SK-N-SH (cell line): ENCODE measurements around the gene ZW10. TPM values are rescaled to one million over a fixed set of nuclear protein-coding genes. Genes with fewer than 3 reads are reported as not detected.

ENCODE experiments used
- CTCF ChIA-PET: fragments of 300-600, 350-600 bp; formaldehyde crosslinking; extraction: SDS; loops from one replicate; lab custom pipeline; 2021; lab: Yijun Ruan, JAX
- POLR2A ChIA-PET: fragments of 350-600 bp; sonication (Branson Sonifier 250); formaldehyde crosslinking; extraction: SDS; loops from one replicate; lab custom pipeline; 2020; ENCODE audit warnings: antibody characterized with exemption, inconsistent platforms; lab: Yijun Ruan, JAX
- DNase-seq: peaks from one replicate; pipeline ENCODE4 v3.0.0; 2012
- H2AFZ ChIP-seq: fragments of 200-600 bp; sonication (generic); 2 replicates; pipeline ENCODE4 v1.8.1; 2016; ENCODE audit warnings: antibody characterized with exemption, mild to moderate bottlenecking, low read depth
- H3F3A ChIP-seq: fragments of 200-600 bp; sonication (generic); replicated peaks from 2 replicates; pipeline ENCODE3; 2016; ENCODE audit warnings: antibody characterized with exemption, mild to moderate bottlenecking; ENCODE audit not compliant: insufficient read depth
- H3K27ac ChIP-seq, 2 experiments: fragments of 200-500 bp in 1 of 2; fragments of 200-600 bp in 1 of 2; sonication (Bioruptor generic) in 1 of 2; sonication (generic), shearing (Covaris generic) in 1 of 2; 2 replicates each; pipeline versions ENCODE4 v1.5.1 to v1.6.1; 2014 to 2016; ENCODE audit warnings: low read depth in 2 of 2, inconsistent platforms in 1 of 2, low read length in 1 of 2, mild to moderate bottlenecking in 1 of 2, mixed read lengths in 1 of 2
- H3K27me3 ChIP-seq: fragments of 200-600 bp; sonication (generic), shearing (Covaris generic); 2 replicates; pipeline ENCODE4 v1.6.1; 2016; ENCODE audit warnings: mixed run types; ENCODE audit not compliant: insufficient read depth
- H3K36me3 ChIP-seq, 2 experiments: fragments of 200-500 bp in 1 of 2; fragments of 200-600 bp in 1 of 2; sonication (Bioruptor generic) in 1 of 2; sonication (generic) in 1 of 2; replicated peaks in 1 of 2; 2 replicates each; pipeline versions ENCODE3 to v1.5.1; 2014 to 2016; ENCODE audit warnings: low read length in 1 of 2, mild to moderate bottlenecking in 1 of 2; ENCODE audit not compliant: insufficient read depth in 2 of 2, control insufficient read depth in 1 of 2
- H3K4me1 ChIP-seq, 2 experiments: fragments of 200-500 bp in 1 of 2; fragments of 200-600 bp in 1 of 2; sonication (Bioruptor generic) in 1 of 2; sonication (generic), shearing (Covaris generic) in 1 of 2; 2 replicates each; pipeline versions ENCODE4 v1.5.1 to v1.6.1; 2014 to 2016; ENCODE audit warnings: low read depth in 1 of 2, low read length in 1 of 2, mixed run types in 1 of 2; ENCODE audit not compliant: insufficient read depth in 2 of 2, control insufficient read depth in 1 of 2
- H3K4me2 ChIP-seq: fragments of 200-600 bp; sonication (generic), shearing (Covaris generic); 2 replicates; pipeline ENCODE4 v1.6.1; 2017; ENCODE audit warnings: mixed run types
- H3K4me3 ChIP-seq, 2 experiments: fragments of 200-500 bp in 1 of 2; fragments of 200-600 bp in 1 of 2; sonication (Bioruptor generic) in 1 of 2; sonication (generic), shearing (Covaris generic) in 1 of 2; 2 replicates each; pipeline versions ENCODE4 v1.5.1 to v1.8.1; 2014 to 2016; ENCODE audit warnings: low read depth in 2 of 2, inconsistent platforms in 1 of 2, low read length in 1 of 2, mild to moderate bottlenecking in 1 of 2, mixed read lengths in 1 of 2, moderate library complexity in 1 of 2
- H3K79me2 ChIP-seq: fragments of 200-600 bp; sonication (generic); 2 replicates; pipeline ENCODE4 v1.8.1; 2017; ENCODE audit warnings: mild to moderate bottlenecking; ENCODE audit not compliant: insufficient read depth
- H3K9ac ChIP-seq: fragments of 200-600 bp; sonication (generic); 2 replicates; pipeline ENCODE4 v1.6.1; 2017; ENCODE audit warnings: mixed run types
- H3K9me2 ChIP-seq: fragments of 200-600 bp; sonication (generic); 2 replicates; pipeline ENCODE4 v1.6.1; 2017; ENCODE audit warnings: mixed run types
- H3K9me3 ChIP-seq: fragments of 200-600 bp; sonication (generic); 2 replicates; pipeline ENCODE4 v1.6.1; 2017; ENCODE audit warnings: mixed run types, mild to moderate bottlenecking, moderate library complexity
- H4K20me1 ChIP-seq: fragments of 200-600 bp; sonication (generic); 2 replicates; pipeline ENCODE4 v1.6.1; 2017; ENCODE audit warnings: mild to moderate bottlenecking, mixed run types; ENCODE audit not compliant: insufficient read depth
- CTCF ChIP-seq: fragments of 200-600 bp; sonication (generic); IDR thresholded peaks from 2 replicates; pipeline ENCODE4 v1.6.1; 2017; ENCODE audit warnings: antibody characterized with exemption, mild to moderate bottlenecking, moderate library complexity
- EP300 ChIP-seq, 2 experiments: IDR thresholded peaks; 2 replicates each; pipeline versions ENCODE4 v1.4.0 to v1.6.1; 2012; ENCODE audit warnings: borderline replicate concordance in 1 of 2, low read depth in 1 of 2, low read length in 1 of 2
- EZH2phosphoT487 ChIP-seq: fragments of 200-600 bp; sonication (generic); IDR thresholded peaks from 2 replicates; pipeline ENCODE4 v1.6.1; 2017; ENCODE audit warnings: low read depth, mixed run types, mild to moderate bottlenecking, antibody characterized with exemption, moderate library complexity, borderline replicate concordance
- FOXJ3 ChIP-seq: sonication (generic); formaldehyde crosslinking; IDR thresholded peaks from 2 replicates; pipeline ENCODE4 v1.5.1; 2020; ENCODE audit warnings: mild to moderate bottlenecking, missing genetic modification reagents
- FOXM1 ChIP-seq: IDR thresholded peaks from 2 replicates; pipeline ENCODE4 v1.4.0; 2012; ENCODE audit warnings: low read depth, mild to moderate bottlenecking
- GABPA ChIP-seq: IDR thresholded peaks from 2 replicates; pipeline ENCODE4 v1.4.0; 2012; ENCODE audit warnings: low read depth, mild to moderate bottlenecking
- MAX ChIP-seq: IDR thresholded peaks from 2 replicates; pipeline ENCODE4 v1.4.0; 2012; ENCODE audit warnings: low read depth
- NFIC ChIP-seq: IDR thresholded peaks from 2 replicates; pipeline ENCODE4 v1.4.0; 2012; ENCODE audit warnings: borderline replicate concordance
- RAD21 ChIP-seq: IDR thresholded peaks from 2 replicates; pipeline ENCODE4 v1.6.1; 2012; ENCODE audit warnings: mild to moderate bottlenecking, low read length
- RXRA ChIP-seq: IDR thresholded peaks from 2 replicates; pipeline ENCODE4 v1.4.0; 2012; ENCODE audit warnings: low read depth, mild to moderate bottlenecking, borderline replicate concordance
- TEAD4 ChIP-seq: IDR thresholded peaks from 2 replicates; pipeline ENCODE4 v1.4.0; 2012; ENCODE audit warnings: mild to moderate bottlenecking, borderline replicate concordance; ENCODE audit not compliant: insufficient read depth
- WGBS: methylation state at CpG from one replicate; pipeline ENCODE4 v1.1.6; 2017; ENCODE audit warnings: low lambda C conversion rate; 5-methylcytosine and 5-hydroxymethylcytosine counted together
- polyA plus RNA-seq, 3 experiments: library from polyadenylated mRNA; depleted of rRNA; stranded (reverse); fragments of >200 nt; gene quantifications; 2 replicates each; pipeline ENCODE4 v1.2.3, GENCODE V29; 2012
- TF ChIP-seq, protein P1 (sequence below): fragments of 150-350 bp; IDR thresholded peaks from 2 replicates; pipeline ENCODE4 v1.6.1; 2016; ENCODE audit warnings: mild to moderate bottlenecking, low read depth, low read length

Gene ZW10
- polyA plus RNA-seq, 1 of the 3 experiments (the other 2 are of a cell fraction): 6.1 TPM

DNA sequence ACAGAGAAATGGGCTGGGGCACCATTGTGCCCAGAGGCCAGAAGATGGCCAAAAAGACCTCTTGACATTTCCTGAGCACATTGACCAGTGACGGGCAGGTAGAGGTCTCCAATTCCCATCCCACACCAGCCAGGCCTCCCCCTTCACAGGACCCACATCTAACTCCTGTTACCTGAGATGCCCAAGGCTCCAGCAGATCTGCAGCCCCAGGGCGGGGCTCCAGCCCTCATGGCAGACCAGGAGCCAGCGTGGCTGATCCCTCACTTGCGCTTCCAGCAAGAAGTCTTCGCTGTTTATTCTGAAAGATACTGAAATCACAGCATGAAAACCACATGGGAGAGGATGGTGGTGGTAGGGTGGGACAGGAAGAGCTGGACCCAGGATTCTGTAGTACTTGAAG lies 76.4 kb downstream of the ZW10 start:
- ChIA-PET POLR2A (no interaction called here), CTCF (no interaction called here)
- peaks cover 0 to 9% of the 10 kb centered on the region in 2 experiments; a peak in 1 of 4 replicates for H3K4me1 ChIP-seq
- H3K27ac ChIP-seq: no peak overlapping the region
- TF ChIP-seq RAD21 (no peak), EZH2phosphoT487 (no peak), GABPA (no peak)
- no peaks in the 10 kb centered on the region for H3K9me2 ChIP-seq
- no peaks in the 10 kb centered on the region for H3K27me3 ChIP-seq
- no peaks in the 10 kb centered on the region for H3K79me2 ChIP-seq
- no peak overlapping the region for H2AFZ ChIP-seq
- H3K9me3 ChIP-seq: no peaks in the 10 kb centered on the region
- WGBS: 73% methylated on average over 2 of the region's 5 CpGs
- H3K4me3 ChIP-seq: no peak overlapping the region
- no peak for DNase-seq
- no peaks in the 10 kb centered on the region for H3F3A ChIP-seq
- H3K9ac ChIP-seq: no peak overlapping the region
- no peaks in the 10 kb centered on the region for H3K36me3 ChIP-seq
- H3K4me2 ChIP-seq: no peak overlapping the region
- no peaks in the 10 kb centered on the region for H4K20me1 ChIP-seq

GRCh38 chr11:113695207-113695606 lies 78.3 kb downstream of the ZW10 start:
- 70% methylated on average over 4 of the region's 4 CpGs for WGBS
- Histone ChIP-seq H3K4me1 (peaks cover 0 to 15% of the 10 kb centered on the region in 2 experiments; a peak in 1 of 4 replicates), H3K9me2 (no peaks in the 10 kb centered on the region), H3K27ac (no peak overlapping the region), H3K9me3 (no peaks in the 10 kb centered on the region), H3F3A (no peaks in the 10 kb centered on the region), H2AFZ (no peak overlapping the region), H4K20me1 (no peaks in the 10 kb centered on the region), H3K4me2 (no peak overlapping the region), H3K79me2 (no peaks in the 10 kb centered on the region), H3K36me3 (no peaks in the 10 kb centered on the region), H3K9ac (no peak overlapping the region), H3K27me3 (no peaks in the 10 kb centered on the region), H3K4me3 (no peak overlapping the region)
- ChIA-PET CTCF (no interaction called here), POLR2A (no interaction called here)
- TF ChIP-seq EP300 (IDR thresholded peaks at IDR 0.05; ENCODE audit: borderline replicate concordance in 1 of 2, low read depth in 1 of 2, low read length in 1 of 2) (no peak), FOXM1 (no peak), RAD21 (no peak), NFIC (no peak), EZH2phosphoT487 (no peak), CTCF (no peak), RXRA (no peak), FOXJ3 (CRISPR knock-in tag) (no peak), MAX (no peak), TEAD4 (no peak)
- TF ChIP-seq, protein P1, sequence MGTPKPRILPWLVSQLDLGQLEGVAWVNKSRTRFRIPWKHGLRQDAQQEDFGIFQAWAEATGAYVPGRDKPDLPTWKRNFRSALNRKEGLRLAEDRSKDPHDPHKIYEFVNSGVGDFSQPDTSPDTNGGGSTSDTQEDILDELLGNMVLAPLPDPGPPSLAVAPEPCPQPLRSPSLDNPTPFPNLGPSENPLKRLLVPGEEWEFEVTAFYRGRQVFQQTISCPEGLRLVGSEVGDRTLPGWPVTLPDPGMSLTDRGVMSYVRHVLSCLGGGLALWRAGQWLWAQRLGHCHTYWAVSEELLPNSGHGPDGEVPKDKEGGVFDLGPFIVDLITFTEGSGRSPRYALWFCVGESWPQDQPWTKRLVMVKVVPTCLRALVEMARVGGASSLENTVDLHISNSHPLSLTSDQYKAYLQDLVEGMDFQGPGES: no peak
- no peak for DNase-seq
